ENCODE measurements around the gene ADSL. TPM values are rescaled to one million over a fixed set of nuclear protein-coding genes. Genes with fewer than 3 reads are reported as not detected.

Gene ADSL
- total and polyA plus RNA-seq, 2 of the 4 experiments (the other 2 are of a cell fraction), result 93.6 to 229 TPM

DNA sequence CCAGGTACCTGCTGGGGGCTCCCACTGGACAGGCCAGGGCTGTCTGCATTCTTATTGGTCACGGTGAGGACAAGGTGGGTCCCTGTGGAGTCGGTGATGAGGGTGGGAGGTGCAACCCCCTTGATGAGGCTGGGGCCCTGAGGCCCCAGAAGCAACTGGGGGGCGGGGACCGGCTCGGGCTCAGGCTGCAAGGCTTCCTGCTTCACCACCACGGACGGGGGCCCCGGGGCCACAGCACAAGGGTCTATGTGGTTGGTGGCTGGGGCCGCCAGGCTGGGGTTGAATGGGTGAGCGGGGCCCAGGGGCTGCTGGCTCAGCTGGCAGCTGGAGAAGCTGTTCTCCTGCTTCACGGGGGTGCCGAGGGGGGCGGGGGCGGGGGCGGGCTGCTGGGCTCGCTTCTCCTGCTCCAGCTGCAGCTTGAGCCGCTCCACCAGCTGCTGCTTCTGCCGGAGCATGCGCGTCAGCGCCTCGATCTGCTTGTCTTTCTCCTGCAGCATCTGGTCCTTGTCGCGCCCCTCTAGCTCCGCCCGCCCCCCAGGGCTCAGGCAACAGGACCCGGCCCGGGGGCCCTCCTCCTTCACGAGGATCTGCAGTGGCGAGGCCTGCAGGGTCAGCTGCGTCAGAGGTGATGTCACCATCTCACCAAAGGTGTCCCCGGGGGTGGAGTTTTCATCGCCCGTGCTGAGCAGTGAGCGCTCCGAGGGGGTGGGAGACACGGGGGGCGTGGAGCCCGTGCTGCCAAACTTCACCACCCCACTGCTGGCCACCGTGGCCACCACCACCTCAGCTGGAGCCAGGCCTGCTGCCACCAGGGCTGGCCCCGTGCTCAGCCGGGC lies 72.3 kb downstream of the ADSL start:
- no peak overlapping the region for H3K14ac ChIP-seq (replicated peaks; ENCODE audit: low read depth, low read length)
- H3K4me2 ChIP-seq (ENCODE audit: low read depth, low read length), result no peak overlapping the region
- no peak overlapping the region for H2BK120ac ChIP-seq (ENCODE audit: low read depth, low read length)
- H3K4me3 ChIP-seq (ENCODE audit: insufficient read depth, low read depth, low read length), result no peak overlapping the region
- no TSS peak for BruUV-seq (replicated peaks)
- H2BK15ac ChIP-seq (ENCODE audit: low read depth, low read length), result no peak overlapping the region
- H3K79me1 ChIP-seq (ENCODE audit: low read depth in 1 of 2, low read length in 2 of 2), result peaks cover 5 to 70% of the 10 kb centered on the region in 2 experiments; a peak in 3 of 4 replicates
- no peak overlapping the region for H3K56ac ChIP-seq (ENCODE audit: extremely low read depth, insufficient read depth, low read length)
- H3K27ac ChIP-seq (ENCODE audit: insufficient read depth, low read length), result no peak overlapping the region
- dilution Hi-C loops (cut with HindIII; ENCODE audit: low sequenced_read_pairs, unreplicated experiment), result no loop called here
- no peak overlapping the region for H2BK5ac ChIP-seq (ENCODE audit: low read depth, low read length, poor library complexity, severe bottlenecking)
- H3K36me3 ChIP-seq (ENCODE audit: control insufficient read depth, insufficient read depth, low read length), result peaks cover 78% of the 10 kb centered on the region
- ChIA-PET CTCF (no interaction called here), POLR2A (ENCODE audit: unreplicated experiment) (interaction anchor here (0.5 kb wide), 1 partner anchor 899 kb away, joined by 8 read pairs; the partner anchor contains the start of gene ATF4)
- in situ Hi-C loops (cut with MboI; ENCODE audit: low sequenced_read_pairs), result no loop called here
- peaks cover 22% of the 10 kb centered on the region for H4K20me1 ChIP-seq (ENCODE audit: insufficient read depth, low read length)
- H3K23ac ChIP-seq (ENCODE audit: low read depth, low read length), result no peak overlapping the region
- DNase-seq, result peak; percentile 56
- no peak overlapping the region for H2BK20ac ChIP-seq (ENCODE audit: low read depth, low read length)
- peaks cover 5% of the 10 kb centered on the region; the same call in 1 of the 2 replicates for H3K4me1 ChIP-seq (ENCODE audit: control insufficient read depth, insufficient read depth, low read length)
- H4K5ac ChIP-seq (ENCODE audit: low read depth, low read length), result no peak overlapping the region
- H3K4ac ChIP-seq (ENCODE audit: low read depth, low read length), result no peak overlapping the region
- WGBS, 2 experiments (ENCODE audit: extremely low coverage in 2 of 2, insufficient read length in 1 of 2), result 55% methylated on average over 17 of the region's 42 CpGs; no CpG with 5 or more reads in 1 of the 2 experiments
- H2AK5ac ChIP-seq (ENCODE audit: low read depth, low read length), result no peak overlapping the region
- no peak for TF ChIP-seq RCOR1 (IDR thresholded peaks at IDR 0.05; ENCODE audit: insufficient replicate concordance, low read length)
- TF ChIP-seq MAZ (IDR thresholded peaks at IDR 0.05; ENCODE audit: borderline replicate concordance, low read depth, low read length), result no peak
- no peak for TF ChIP-seq RFX5 (IDR thresholded peaks at IDR 0.05; ENCODE audit: low read depth, low read length)
- TF ChIP-seq USF2 (IDR thresholded peaks at IDR 0.05; ENCODE audit: low read depth, low read length), result no peak
- no peak for TF ChIP-seq RAD21 (IDR thresholded peaks at IDR 0.05; ENCODE audit: low read length)
- TF ChIP-seq FOS (IDR thresholded peaks at IDR 0.05; ENCODE audit: low read depth, low read length), result no peak
- TF ChIP-seq POLR2A (IDR thresholded peaks at IDR 0.05; ENCODE audit: low read depth, low read length), result no peak
- TF ChIP-seq MXI1 (IDR thresholded peaks at IDR 0.05; ENCODE audit: borderline replicate concordance, low read depth, low read length), result no peak
- TF ChIP-seq CTCF (conservative IDR thresholded peaks at IDR 0.05; ENCODE audit: low read depth, low read length), result no peak
- TF ChIP-seq NFE2L2 (IDR thresholded peaks at IDR 0.05; ENCODE audit: low read depth, low read length), result no peak
- TF ChIP-seq BHLHE40 (IDR thresholded peaks at IDR 0.05; ENCODE audit: low read depth, low read length), result no peak
- TF ChIP-seq CEBPB (IDR thresholded peaks at IDR 0.05; ENCODE audit: low read depth, low read length), result no peak
- no peak for TF ChIP-seq SMC3 (IDR thresholded peaks at IDR 0.05; ENCODE audit: low read depth, low read length)
- TF ChIP-seq MAFK (IDR thresholded peaks at IDR 0.05; ENCODE audit: low read depth, low read length), result no peak
- TF ChIP-seq CHD1 (IDR thresholded peaks at IDR 0.05; ENCODE audit: low read depth, low read length), result no peak
- no peak overlapping the region for H3K9ac ChIP-seq (ENCODE audit: low read depth, low read length)
- no peak overlapping the region for H3K18ac ChIP-seq (ENCODE audit: low read depth, low read length)
- H3K9me1 ChIP-seq (ENCODE audit: insufficient read depth, low read length), result peaks cover 8% of the 10 kb centered on the region; the same call in 1 of the 2 replicates
- intact Hi-C loops (cut with micrococcal nuclease), result no loop called here
- H3K27me3 ChIP-seq (ENCODE audit: control insufficient read depth, insufficient read depth, low read length), result no peaks in the 10 kb centered on the region
- peak overlapping the region; percentile 39 for H2AK9ac ChIP-seq (replicated peaks; ENCODE audit: low read depth, low read length, poor library complexity)
- H2AFZ ChIP-seq (replicated peaks; ENCODE audit: low read length, poor library complexity), result no peak overlapping the region
- H4K91ac ChIP-seq (ENCODE audit: insufficient read depth, low read depth, low read length), result no peak overlapping the region
- no peaks in the 10 kb centered on the region for H3K9me3 ChIP-seq (ENCODE audit: control insufficient read depth, insufficient read depth, low read length)
- no peak overlapping the region for H4K8ac ChIP-seq (ENCODE audit: low read depth in 2 of 2, low read length in 2 of 2)
- no peak; the same call in 1 of the 2 replicates for ATAC-seq (ENCODE audit: low read depth)
